HuH-7.5 (cell line): ENCODE results near the gene GRIK3.

Source experiments
- DNase-seq: peaks from one replicate; pipeline ENCODE4 v3.0.0; 2011; ENCODE audit warnings: low spot score

Gene GRIK3

GRCh38 chr1:36824390-36824861 lies 209.9 kb downstream of the GRIK3 start:
- DNase-seq: no peak

GRCh38 chr1:36822648-36823047 lies 211.7 kb downstream of the GRIK3 start:
- DNase-seq: no peak

GRCh38 chr1:36821386-36821785 lies 212.9 kb downstream of the GRIK3 start:
- DNase-seq: no peak

GRCh38 chr1:36818771-36819170 lies 215.5 kb downstream of the GRIK3 start:
- no peak for DNase-seq

- DNase-seq: no peak
Observed at GRCh38 chr1:36816348-36816747, 218.0 kb downstream of the GRIK3 start.

GRCh38 chr1:36814774-36815173 lies 219.5 kb downstream of the GRIK3 start:
- DNase-seq: no peak

- DNase-seq: no peak
Observed at GRCh38 chr1:36814083-36814482, 220.2 kb downstream of the GRIK3 start.

- no peak for DNase-seq
Observed at GRCh38 chr1:36807262-36807661, 227.1 kb downstream of the GRIK3 start.

- DNase-seq: no peak
Observed at GRCh38 chr1:36805979-36806640, 228.2 kb downstream of the GRIK3 start.

GRCh38 chr1:36804669-36805314 lies 229.5 kb downstream of the GRIK3 start:
- DNase-seq: no peak

- DNase-seq: no peak
Observed at GRCh38 chr1:36803868-36804570, 230.3 kb downstream of the GRIK3 start.

GRCh38 chr1:36802018-36802417 lies 232.3 kb downstream of the GRIK3 start:
- peak; percentile 25 for DNase-seq

- DNase-seq: no peak
Observed at GRCh38 chr1:36797761-36798160, 236.6 kb downstream of the GRIK3 start.

- no peak for DNase-seq
Observed at GRCh38 chr1:36796733-36797132, 237.6 kb downstream of the GRIK3 start.

GRCh38 chr1:36796106-36796590 lies 238.2 kb downstream of the GRIK3 start:
- no peak for DNase-seq

GRCh38 chr1:36794460-36794859 lies 239.9 kb downstream of the GRIK3 start:
- DNase-seq: no peak

- no peak for DNase-seq
Observed at GRCh38 chr1:36793452-36793851, 240.9 kb downstream of the GRIK3 start.

- DNase-seq: no peak
Observed at GRCh38 chr1:36792292-36792691, 242.0 kb downstream of the GRIK3 start.

GRCh38 chr1:36790191-36790590 lies 244.1 kb downstream of the GRIK3 start:
- no peak for DNase-seq

GRCh38 chr1:36789535-36789934 lies 244.8 kb downstream of the GRIK3 start:
- DNase-seq: no peak

- DNase-seq: no peak
Observed at GRCh38 chr1:36787312-36787913, 246.9 kb downstream of the GRIK3 start.

GRCh38 chr1:36786425-36786824 lies 247.9 kb downstream of the GRIK3 start:
- DNase-seq: no peak
